MM.1S (cell line): Measurements from ENCODE around the gene CSDE1.

Source experiments
- EZH2 ChIP-seq: fragments of 300-600 bp; sonication (generic); optimal IDR thresholded peaks from 2 replicates; pipeline ENCODE3; 2017; ENCODE audit warnings: low read depth, mild to moderate bottlenecking, antibody characterized with exemption, low read length, mixed read lengths
- EZH2phosphoT487 ChIP-seq: fragments of 300-600 bp; sonication (generic); IDR thresholded peaks from 2 replicates; pipeline ENCODE4 v1.6.1; 2018; ENCODE audit warnings: antibody characterized with exemption, low read length
- TF ChIP-seq, protein P1 (sequence below): fragments of 300-600 bp; sonication (generic); IDR thresholded peaks from 2 replicates; pipeline ENCODE4 v1.5.1; 2016; ENCODE audit warnings: antibody characterized with exemption, low read length, mixed read lengths

GRCh38 chr1:114700036-114700600 is 57.7 kb downstream of the CSDE1 start:
- TF ChIP-seq, protein P1, sequence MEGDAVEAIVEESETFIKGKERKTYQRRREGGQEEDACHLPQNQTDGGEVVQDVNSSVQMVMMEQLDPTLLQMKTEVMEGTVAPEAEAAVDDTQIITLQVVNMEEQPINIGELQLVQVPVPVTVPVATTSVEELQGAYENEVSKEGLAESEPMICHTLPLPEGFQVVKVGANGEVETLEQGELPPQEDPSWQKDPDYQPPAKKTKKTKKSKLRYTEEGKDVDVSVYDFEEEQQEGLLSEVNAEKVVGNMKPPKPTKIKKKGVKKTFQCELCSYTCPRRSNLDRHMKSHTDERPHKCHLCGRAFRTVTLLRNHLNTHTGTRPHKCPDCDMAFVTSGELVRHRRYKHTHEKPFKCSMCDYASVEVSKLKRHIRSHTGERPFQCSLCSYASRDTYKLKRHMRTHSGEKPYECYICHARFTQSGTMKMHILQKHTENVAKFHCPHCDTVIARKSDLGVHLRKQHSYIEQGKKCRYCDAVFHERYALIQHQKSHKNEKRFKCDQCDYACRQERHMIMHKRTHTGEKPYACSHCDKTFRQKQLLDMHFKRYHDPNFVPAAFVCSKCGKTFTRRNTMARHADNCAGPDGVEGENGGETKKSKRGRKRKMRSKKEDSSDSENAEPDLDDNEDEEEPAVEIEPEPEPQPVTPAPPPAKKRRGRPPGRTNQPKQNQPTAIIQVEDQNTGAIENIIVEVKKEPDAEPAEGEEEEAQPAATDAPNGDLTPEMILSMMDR: no peak
- no peak for TF ChIP-seq EZH2
- no peak for TF ChIP-seq EZH2phosphoT487
